IMR-90 (cell line): ENCODE measurements around the gene ANP32B.

ENCODE experiments used
- CEBPB ChIP-seq: IDR thresholded peaks from 2 replicates; pipeline ENCODE4 v1.6.1; 2012; ENCODE audit warnings: low read depth, low read length, improper control_type of control experiment
- CTCF ChIP-seq: conservative IDR thresholded peaks from 2 replicates; pipeline ENCODE4 v1.5.1; 2012; ENCODE audit warnings: mild to moderate bottlenecking, low read depth, low read length, improper control_type of control experiment
- POLR2A ChIP-seq: IDR thresholded peaks from 2 replicates; pipeline ENCODE4 v1.6.1; 2012; ENCODE audit warnings: mild to moderate bottlenecking, low read depth, low read length
- RFX5 ChIP-seq: IDR thresholded peaks from 2 replicates; pipeline ENCODE4 v1.8.0; 2012; ENCODE audit warnings: low read depth, mild to moderate bottlenecking, low read length, moderate library complexity
- SMC3 ChIP-seq: fragments of 150-350 bp; IDR thresholded peaks from 2 replicates; pipeline ENCODE4 v1.6.1; 2016; ENCODE audit warnings: low read depth, mild to moderate bottlenecking, antibody characterized with exemption, low read length, moderate library complexity

GRCh38 chr9:97959585-97959984, 23.6 kb upstream of the ANP32B start:
- TF ChIP-seq SMC3 (no peak), CEBPB (no peak), CTCF (no peak), POLR2A (no peak), RFX5 (no peak)
